ENCODE measurements around the gene DLL1. TPM values are rescaled to one million over a fixed set of nuclear protein-coding genes. Genes with fewer than 3 reads are reported as not detected.

DLL1 gene
- total and polyA plus RNA-seq, 7 donors, result 1.1 to 13.6 (median 4.6) TPM

DNA sequence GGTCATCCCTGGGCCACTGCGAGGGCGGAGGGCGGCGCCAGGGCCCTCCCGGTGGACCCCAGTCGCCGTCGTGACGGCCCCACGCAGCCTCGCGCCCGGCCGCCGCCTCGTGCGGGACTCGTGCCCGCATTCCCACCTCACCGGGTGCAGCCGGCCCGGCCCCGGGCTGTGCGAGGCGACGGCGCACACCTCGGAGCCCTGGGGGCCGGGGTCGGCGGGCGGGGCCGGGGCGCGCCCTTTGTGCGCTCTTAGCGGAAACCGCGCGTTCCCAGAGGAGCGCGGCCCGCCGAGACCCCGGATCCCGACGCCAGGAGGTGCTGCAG is 5.5 kb upstream of the DLL1 start:
- DNase-seq, result no peak
- 2% methylated on average over 47 of the region's 47 CpGs for WGBS, 2 donors
- Histone ChIP-seq H3K36me3 (no peaks in the 10 kb centered on the region), H3K27ac (no peak overlapping the region), H3K4me3 (peak overlapping the region in 3 of 4 donors; percentile 40 to 48 (median 48)), H3K27me3 (peaks cover 58 to 80% (median 74%) of the 10 kb centered on the region in 3 donors), H3K4me1 (peaks cover 0 to 49% (median 45%) of the 10 kb centered on the region in 4 donors), H3K9me3 (no peaks in the 10 kb centered on the region)
- intact Hi-C loops (cut with DNase I), result no loop called here
- TF ChIP-seq, protein P1, sequence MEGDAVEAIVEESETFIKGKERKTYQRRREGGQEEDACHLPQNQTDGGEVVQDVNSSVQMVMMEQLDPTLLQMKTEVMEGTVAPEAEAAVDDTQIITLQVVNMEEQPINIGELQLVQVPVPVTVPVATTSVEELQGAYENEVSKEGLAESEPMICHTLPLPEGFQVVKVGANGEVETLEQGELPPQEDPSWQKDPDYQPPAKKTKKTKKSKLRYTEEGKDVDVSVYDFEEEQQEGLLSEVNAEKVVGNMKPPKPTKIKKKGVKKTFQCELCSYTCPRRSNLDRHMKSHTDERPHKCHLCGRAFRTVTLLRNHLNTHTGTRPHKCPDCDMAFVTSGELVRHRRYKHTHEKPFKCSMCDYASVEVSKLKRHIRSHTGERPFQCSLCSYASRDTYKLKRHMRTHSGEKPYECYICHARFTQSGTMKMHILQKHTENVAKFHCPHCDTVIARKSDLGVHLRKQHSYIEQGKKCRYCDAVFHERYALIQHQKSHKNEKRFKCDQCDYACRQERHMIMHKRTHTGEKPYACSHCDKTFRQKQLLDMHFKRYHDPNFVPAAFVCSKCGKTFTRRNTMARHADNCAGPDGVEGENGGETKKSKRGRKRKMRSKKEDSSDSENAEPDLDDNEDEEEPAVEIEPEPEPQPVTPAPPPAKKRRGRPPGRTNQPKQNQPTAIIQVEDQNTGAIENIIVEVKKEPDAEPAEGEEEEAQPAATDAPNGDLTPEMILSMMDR (IDR thresholded peaks at IDR 0.05), result no peak

DNA sequence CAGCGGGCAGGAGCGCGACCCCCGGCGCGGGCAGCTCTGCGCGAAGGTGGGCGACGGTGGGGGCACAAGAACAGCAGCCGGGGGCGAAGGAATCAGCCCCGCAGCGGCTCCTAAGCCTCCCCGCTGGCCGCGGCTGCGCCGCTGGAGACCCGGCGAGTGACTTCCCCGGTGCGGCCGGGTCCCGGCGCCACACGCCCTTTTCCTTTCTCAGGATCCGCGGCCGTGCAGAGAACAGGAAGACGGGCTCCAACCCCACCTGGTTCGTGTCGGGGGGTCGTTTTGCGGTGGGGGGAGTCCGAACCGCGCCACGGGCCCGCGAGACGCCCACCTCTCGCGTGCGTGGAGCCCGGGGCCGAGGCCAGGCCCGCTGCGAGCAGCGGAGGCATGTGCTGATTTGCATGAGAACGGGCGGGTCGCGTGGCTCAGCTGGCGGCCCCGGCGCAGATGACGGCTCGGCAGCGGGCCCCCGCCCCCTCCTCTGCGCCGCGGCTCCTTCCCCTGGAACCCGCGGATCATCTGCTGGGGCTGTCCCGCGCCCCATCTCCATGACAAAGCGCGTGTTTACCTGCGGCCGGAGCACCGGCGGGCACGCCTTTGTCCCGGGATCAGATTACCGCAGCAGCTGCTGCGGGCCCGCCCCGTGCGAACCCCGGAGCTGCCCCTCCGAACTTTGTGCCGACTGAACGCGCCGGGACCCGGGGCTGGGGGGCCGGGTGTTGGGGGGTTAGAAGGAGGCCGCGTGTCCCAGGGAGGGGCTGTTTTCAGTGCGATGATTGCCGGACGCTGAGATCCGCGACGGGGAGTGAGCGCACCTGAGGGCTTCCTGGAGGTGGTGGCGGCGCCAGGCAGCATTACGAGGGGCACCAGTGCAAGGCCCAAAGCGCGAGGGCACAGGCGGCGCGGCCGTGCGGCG is 4.9 kb upstream of the DLL1 start:
- peak in 2 of 4 donors; percentile 23 to 33 for TF ChIP-seq POLR2AphosphoS5 (IDR thresholded peaks at IDR 0.05)
- TF ChIP-seq, protein P1 (IDR thresholded peaks at IDR 0.05), result no peak
- Histone ChIP-seq H3K4me3 (peak overlapping the region; percentile 7 to 48 (median 44)), H3K9me3 (no peaks in the 10 kb centered on the region), H3K4me1 (peaks cover 0 to 55% (median 51%) of the 10 kb centered on the region in 4 donors), H3K36me3 (no peaks in the 10 kb centered on the region), H3K27ac (peak overlapping the region in 1 of 4 donors; percentile 6), H3K27me3 (peaks cover 61 to 84% (median 78%) of the 10 kb centered on the region in 3 donors)
- no peak for DNase-seq
- 1% methylated on average over 109 of the region's 109 CpGs for WGBS, 2 donors
- intact Hi-C loops (cut with DNase I), result no loop called here

DNA sequence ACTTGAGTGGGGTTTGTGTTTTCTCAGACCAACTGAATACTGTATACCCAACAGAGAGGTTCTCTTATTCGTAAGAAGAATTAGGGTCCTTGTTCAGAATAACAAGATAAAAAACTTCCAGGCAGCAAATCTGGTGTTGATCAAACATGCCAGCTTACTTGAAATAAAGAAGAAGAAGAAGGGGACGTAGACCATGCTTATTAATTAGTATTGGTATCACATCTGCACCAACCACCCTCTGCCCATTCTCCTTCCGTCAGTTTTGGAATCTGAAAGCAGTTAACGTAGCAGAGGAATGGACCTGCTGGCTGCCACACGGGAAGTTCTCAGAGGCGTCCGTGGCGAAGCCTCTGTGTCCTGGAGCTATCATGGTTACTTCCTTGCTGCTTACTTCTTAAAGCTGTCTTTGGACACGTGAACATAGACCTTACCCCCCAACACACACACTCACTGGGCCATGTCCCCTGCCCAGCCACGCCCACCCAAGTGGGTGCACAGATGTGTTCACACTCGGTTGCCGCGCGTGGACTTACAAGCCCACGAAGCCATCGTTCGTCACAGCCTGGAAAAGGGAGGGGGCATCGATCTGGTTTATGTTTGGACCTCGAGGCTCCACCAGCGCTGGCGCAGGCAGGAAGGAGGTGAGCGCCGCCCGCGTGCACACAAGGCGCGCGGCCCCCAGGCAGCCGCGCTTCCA is 4.1 kb upstream of the DLL1 start:
- 6 to 10% methylated on average over 30 of the region's 30 CpGs for WGBS, 2 donors
- Histone ChIP-seq H3K36me3 (no peaks in the 10 kb centered on the region), H3K27ac (peak overlapping the region in 1 of 4 donors; percentile 6), H3K4me1 (peaks cover 0 to 62% (median 55%) of the 10 kb centered on the region in 4 donors), H3K4me3 (peak overlapping the region; percentile 7 to 48 (median 44)), H3K9me3 (no peaks in the 10 kb centered on the region), H3K27me3 (peaks cover 67 to 87% (median 79%) of the 10 kb centered on the region in 3 donors)
- TF ChIP-seq POLR2AphosphoS5 (IDR thresholded peaks at IDR 0.05) (no peak), POLR2A (IDR thresholded peaks at IDR 0.05) (no peak), EP300 (IDR thresholded peaks at IDR 0.05) (no peak)
- TF ChIP-seq, protein P1 (IDR thresholded peaks at IDR 0.05), result no peak
- intact Hi-C loops (cut with DNase I), result loop anchor here (5.0 kb wide), 2 partner anchors 333 to 503 kb away; no protein-coding TSS in a partner anchor
- DNase-seq, result no peak

DNA sequence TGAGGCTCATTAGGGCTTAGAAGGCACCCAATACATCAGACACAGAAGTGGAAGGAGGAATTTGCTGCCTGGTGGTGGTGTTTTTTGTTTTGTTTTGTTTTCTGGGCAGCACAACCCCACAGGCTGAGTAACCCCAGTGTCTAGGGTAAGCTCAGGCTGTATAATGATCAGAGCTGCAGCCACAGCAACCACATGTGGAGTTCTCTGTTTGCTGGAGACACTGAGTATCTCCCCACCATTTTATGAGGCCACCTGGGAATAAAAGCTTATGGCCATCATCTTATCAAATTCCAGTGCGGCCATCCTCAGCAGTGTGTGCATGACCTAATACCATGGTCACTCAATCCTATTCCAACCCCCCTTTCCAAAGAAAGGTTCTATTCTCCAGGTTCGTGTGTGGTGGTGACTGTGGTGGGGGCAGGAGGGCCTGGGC is 3.4 kb upstream of the DLL1 start:
- Histone ChIP-seq H3K4me3 (no peak overlapping the region), H3K27me3 (peaks cover 73 to 92% (median 86%) of the 10 kb centered on the region in 3 donors), H3K36me3 (no peaks in the 10 kb centered on the region), H3K4me1 (peaks cover 0 to 68% (median 61%) of the 10 kb centered on the region in 4 donors), H3K27ac (no peak overlapping the region), H3K9me3 (no peaks in the 10 kb centered on the region)
- intact Hi-C loops (cut with DNase I), result loop anchor here (5.0 kb wide), 2 partner anchors 332 to 502 kb away; no protein-coding TSS in a partner anchor
- TF ChIP-seq EP300 (IDR thresholded peaks at IDR 0.05) (no peak), POLR2A (IDR thresholded peaks at IDR 0.05) (no peak), POLR2AphosphoS5 (IDR thresholded peaks at IDR 0.05) (no peak)
- TF ChIP-seq, protein P1 (IDR thresholded peaks at IDR 0.05), result no peak
- WGBS, 2 donors, result 18 to 39% methylated on average over 2 of the region's 2 CpGs
- no peak for DNase-seq

All from sigmoid colon (tissue), 7 donors.